Subcutaneous adipose tissue (tissue), 4 donors: ENCODE measurements around the gene RIPK1. TPM values are rescaled to one million over a fixed set of nuclear protein-coding genes. Genes with fewer than 3 reads are reported as not detected.

Experiments
- total RNA-seq, 4 donors: library from RNA; depleted of rRNA; stranded (reverse); fragments of >200 nt; gene quantifications; one replicate each; pipeline ENCODE4 v1.1.0, GENCODE V29; 2016
- TF ChIP-seq, protein P1 (sequence below): fragments of 450-650 bp; IDR thresholded peaks from one replicate; pipeline ENCODE4 v1.5.1; 2016; ENCODE audit warnings: low read depth, mild to moderate bottlenecking, control low read depth, antibody characterized with exemption, moderate library complexity

Gene RIPK1
- total RNA-seq, 4 donors from 2014 or later: 25.2 to 33.9 (median 29.1) TPM

DNA sequence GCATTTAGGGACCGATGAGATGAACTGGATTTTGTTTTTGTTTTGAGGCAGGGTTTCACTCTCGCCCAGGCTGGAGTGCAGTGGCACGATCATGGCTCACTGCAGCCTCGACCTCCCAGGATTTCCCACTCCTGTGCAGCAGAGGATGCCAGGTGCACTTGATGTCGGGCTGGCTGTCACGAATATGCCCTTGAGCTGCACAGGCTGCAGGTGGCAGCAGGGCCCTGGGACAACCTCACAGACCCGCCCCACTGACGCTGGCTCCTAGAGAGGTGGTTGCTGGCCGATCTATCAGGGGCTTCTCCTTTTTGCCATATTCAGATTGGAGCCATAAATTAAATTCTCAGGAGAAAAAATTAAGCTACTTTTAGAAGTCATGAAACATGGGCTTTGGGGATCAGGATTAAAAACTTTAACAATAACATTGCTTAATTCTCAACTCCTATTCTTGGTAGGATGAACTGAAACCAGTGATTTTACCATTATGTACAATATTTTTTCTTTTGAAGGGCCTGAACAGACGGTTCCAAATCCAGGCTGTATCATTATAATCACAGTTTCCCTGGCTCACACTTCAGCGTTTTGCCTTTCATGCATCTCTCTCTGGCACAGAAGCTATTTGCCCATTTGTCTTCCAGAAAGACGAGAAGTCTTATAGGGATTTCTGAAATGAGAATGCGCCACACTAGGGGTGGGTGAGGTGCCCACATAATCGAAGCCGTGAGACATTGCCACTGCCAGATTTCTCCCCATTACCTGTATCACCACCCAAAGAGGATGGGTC is 36.2 kb upstream of the RIPK1 start:
- TF ChIP-seq, protein P1, sequence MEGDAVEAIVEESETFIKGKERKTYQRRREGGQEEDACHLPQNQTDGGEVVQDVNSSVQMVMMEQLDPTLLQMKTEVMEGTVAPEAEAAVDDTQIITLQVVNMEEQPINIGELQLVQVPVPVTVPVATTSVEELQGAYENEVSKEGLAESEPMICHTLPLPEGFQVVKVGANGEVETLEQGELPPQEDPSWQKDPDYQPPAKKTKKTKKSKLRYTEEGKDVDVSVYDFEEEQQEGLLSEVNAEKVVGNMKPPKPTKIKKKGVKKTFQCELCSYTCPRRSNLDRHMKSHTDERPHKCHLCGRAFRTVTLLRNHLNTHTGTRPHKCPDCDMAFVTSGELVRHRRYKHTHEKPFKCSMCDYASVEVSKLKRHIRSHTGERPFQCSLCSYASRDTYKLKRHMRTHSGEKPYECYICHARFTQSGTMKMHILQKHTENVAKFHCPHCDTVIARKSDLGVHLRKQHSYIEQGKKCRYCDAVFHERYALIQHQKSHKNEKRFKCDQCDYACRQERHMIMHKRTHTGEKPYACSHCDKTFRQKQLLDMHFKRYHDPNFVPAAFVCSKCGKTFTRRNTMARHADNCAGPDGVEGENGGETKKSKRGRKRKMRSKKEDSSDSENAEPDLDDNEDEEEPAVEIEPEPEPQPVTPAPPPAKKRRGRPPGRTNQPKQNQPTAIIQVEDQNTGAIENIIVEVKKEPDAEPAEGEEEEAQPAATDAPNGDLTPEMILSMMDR: no peak

DNA sequence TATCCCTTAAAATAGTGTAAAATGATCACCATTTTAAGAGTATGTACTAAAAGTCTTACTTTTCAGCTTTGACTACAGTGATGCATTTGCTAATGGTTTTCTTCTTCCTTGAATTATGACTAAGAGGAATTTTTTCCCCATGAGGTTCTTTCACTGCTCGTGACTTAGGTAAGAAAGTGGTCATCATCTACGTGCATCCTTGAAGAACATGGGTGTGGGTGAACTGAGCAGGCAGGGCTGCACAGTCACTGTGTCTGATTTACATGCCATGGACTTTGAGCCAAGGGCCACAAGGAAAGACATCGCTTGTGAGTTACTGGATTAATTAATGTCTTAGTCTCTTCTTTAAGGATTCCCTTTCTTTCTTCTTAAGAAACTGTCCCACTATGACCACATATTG is 35.3 kb upstream of the RIPK1 start:
- TF ChIP-seq, protein P1: no peak

DNA sequence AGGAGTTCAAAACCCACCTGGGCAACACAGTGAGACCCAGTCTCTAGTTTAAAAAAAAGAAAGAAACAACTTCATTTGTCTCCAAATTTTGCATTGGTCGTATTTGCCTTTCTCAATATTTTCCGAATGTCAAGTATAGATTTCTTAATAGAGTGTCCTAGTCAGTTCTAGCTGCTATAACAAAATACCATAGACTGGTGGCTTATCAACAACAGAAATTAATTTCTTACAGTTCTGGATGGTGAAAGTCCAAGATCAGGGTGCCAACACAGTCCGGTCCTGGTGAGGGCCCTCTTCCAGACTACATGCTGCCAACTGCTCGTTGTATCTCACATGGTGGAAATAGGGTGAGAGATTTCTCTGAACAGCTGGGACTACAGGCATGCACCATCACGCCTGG is 34.6 kb upstream of the RIPK1 start:
- TF ChIP-seq, protein P1: no peak

DNA sequence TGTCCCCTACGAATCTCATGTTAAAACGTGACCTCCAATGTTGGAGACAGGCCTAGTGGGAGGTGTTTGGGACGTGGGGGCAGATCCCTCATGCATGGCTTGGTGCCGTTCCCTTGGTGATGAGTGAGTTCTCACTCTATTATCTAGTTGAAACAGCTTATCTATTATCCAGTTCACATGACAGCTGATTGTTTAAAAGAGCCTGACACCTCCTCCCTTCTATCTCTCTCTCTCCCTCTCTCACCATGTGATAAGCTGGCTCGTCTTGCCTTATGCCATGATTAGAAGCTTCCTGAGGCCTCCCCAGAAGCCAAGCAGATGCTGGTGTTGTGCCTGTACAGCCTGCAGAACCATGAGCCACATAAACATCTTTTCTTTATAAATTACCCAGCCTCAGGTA is 32.9 kb upstream of the RIPK1 start:
- TF ChIP-seq, protein P1: no peak

DNA sequence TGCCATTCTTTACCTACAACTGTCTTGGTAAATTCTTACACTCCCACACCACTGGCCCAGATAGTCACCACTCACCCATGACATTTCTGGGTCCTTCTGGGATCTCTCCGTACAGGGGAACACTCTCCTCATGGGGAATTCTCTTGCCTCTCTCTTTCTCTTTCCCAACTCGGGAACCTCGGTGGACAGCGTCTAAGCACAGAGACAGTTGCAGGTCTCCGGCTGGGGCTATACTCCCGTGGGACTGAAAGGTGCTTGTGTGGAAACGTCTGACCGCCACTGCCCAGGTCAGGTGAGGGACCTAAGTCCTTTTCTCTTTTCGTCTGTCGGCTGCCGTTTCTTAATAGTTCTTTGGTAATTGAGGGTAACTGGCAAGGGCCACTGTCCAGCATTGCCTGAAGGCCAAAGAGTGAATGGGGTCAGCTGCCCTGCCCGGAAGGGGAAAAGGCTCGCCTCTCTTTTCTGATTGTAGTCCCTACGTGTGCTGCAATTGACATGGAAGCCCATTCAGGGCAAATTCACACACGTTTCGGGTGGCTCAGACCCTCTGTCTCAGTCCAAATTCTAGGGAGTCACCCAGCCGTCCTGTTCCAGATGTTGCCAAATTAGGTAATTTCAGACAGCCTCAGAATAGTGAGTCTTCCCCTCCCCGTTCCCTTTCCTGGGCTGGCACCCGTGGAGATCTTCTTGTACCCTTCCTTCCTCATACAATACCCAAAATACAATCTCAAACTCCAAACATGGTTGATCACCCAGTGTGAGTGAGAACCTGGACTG is 31.2 kb upstream of the RIPK1 start:
- TF ChIP-seq, protein P1: no peak

DNA sequence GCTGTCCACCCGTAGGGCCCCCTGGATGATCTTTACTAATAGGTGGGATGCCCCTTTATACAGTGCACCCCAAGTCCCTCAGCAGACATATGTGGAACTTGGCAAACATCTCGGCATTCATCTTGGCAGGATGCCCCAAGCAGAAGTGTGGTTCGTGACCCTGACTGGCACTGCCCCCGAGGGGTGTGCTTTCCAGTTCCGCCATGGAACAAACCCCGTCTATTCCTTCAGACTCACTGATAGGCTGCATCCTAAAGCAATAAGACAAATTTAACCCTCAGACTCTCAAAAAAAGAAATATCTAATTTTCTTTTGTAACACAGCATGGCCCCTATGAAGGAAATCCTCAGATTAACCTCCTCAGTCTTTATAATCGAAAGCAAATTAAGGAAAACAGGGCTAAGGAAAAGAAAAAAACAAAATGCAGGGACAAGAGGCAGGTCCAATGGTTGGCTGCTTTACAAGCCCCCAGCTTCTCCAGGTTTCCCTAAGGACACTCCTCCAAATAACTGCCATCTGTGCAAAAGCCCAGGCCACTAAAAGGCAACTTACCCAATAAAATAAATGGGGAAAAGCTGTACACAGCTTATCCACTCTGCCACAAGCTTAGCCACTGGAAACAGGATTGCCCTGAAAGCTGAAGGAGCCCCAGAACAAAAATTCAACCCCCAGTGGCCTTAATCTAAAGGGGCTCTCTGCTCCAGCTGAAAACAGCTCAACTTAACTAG is 30.5 kb upstream of the RIPK1 start:
- TF ChIP-seq, protein P1: no peak

DNA sequence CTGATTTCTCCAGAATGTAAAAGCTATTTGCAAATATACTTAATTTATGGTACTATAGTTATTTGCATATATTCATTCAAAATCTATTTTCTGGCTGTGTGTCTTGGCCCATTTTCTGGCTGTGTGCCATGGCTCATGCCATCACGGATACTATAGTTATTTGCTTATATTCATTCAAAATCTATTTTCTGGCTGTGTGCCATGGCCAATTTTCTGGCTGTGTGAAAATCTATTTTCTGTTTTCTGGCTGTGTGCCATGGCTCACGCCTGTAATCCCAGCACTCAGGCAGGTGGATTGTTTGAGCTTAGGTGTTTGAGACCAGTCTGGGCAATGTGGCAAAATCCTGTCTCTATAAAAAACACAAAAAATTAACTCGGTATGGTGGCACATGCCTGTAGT is 28.9 kb upstream of the RIPK1 start:
- TF ChIP-seq, protein P1: no peak
